K562 (cell line): ENCODE results near the gene PRKAR2B. TPM values are rescaled to one million over a fixed set of nuclear protein-coding genes. Genes with fewer than 3 reads are reported as not detected.

Source experiments
- AFF4 ChIP-seq: sonication (generic); formaldehyde crosslinking; IDR thresholded peaks from 2 replicates; pipeline ENCODE4 v1.8.0; 2023; ENCODE audit warnings: mild to moderate bottlenecking, missing genetic modification reagents
- BCOR ChIP-seq: fragments of 450-650 bp; IDR thresholded peaks from 2 replicates; pipeline ENCODE4 v1.6.1; 2016
- CBFA2T3 ChIP-seq: fragments of 450-650 bp; IDR thresholded peaks from 2 replicates; pipeline ENCODE4 v1.6.1; 2017
- CBFB ChIP-seq: sonication (generic); formaldehyde crosslinking; IDR thresholded peaks from 2 replicates; pipeline ENCODE4 v1.4.0; 2020; ENCODE audit warnings: mild to moderate bottlenecking, missing genetic modification reagents
- REST ChIP-seq, 2 experiments: fragments of 450-650 bp; formaldehyde crosslinking in 1 of 2; IDR thresholded peaks; 2 replicates each; pipeline versions ENCODE4 v1.4.0 to v1.6.1; 2014 to 2020; ENCODE audit warnings: mild to moderate bottlenecking in 2 of 2, borderline replicate concordance in 1 of 2, low read depth in 1 of 2
- RFX5 ChIP-seq: IDR thresholded peaks from 2 replicates; pipeline ENCODE4 v1.6.1; 2011; ENCODE audit warnings: low read depth, mild to moderate bottlenecking, improper control_type of control experiment, low read length
- SRSF7 ChIP-seq: fragments of 200-400 bp; formaldehyde crosslinking; optimal IDR thresholded peaks from 2 replicates; pipeline ENCODE3; 2017; ENCODE audit warnings: mild to moderate bottlenecking, low read depth, low read length
- TAF7 ChIP-seq: fragments of 450-650 bp; IDR thresholded peaks from 2 replicates; pipeline ENCODE4 v1.6.1; 2016; ENCODE audit warnings: missing genetic modification characterization, missing compliant biosample characterization
- TFE3 ChIP-seq: fragments of 450-650 bp; formaldehyde crosslinking; IDR thresholded peaks from 2 replicates; pipeline ENCODE4 v1.4.0; 2020; ENCODE audit warnings: mild to moderate bottlenecking, mixed read lengths
- ZFP36 ChIP-seq: fragments of 150-350 bp; IDR thresholded peaks from 2 replicates; pipeline ENCODE4 v1.6.1; 2018; ENCODE audit warnings: low read length, low read depth; ENCODE audit not compliant: partially characterized antibody
- ZNF311 ChIP-seq: fragments of 250-450 bp; sonication (Bioruptor Pico); IDR thresholded peaks from 2 replicates; pipeline ENCODE4 v1.4.0; 2020; ENCODE audit warnings: mild to moderate bottlenecking, moderate library complexity
- ZNF436 ChIP-seq: fragments of 250-450, 450-650 bp; sonication (Bioruptor Pico); formaldehyde crosslinking; IDR thresholded peaks from 2 replicates; pipeline ENCODE4 v1.7.0; 2020; ENCODE audit warnings: mild to moderate bottlenecking
- ZNF668 ChIP-seq: fragments of 250-450 bp; sonication (Bioruptor Pico); IDR thresholded peaks from 2 replicates; pipeline ENCODE4 v1.8.0; 2022; ENCODE audit warnings: mild to moderate bottlenecking, inconsistent platforms
- ZNF785 ChIP-seq: fragments of 250-450 bp; sonication (Bioruptor Pico); IDR thresholded peaks from 2 replicates; pipeline ENCODE4 v1.4.0; 2020; ENCODE audit warnings: mild to moderate bottlenecking
- polyA plus RNA-seq, 8 experiments: library from polyadenylated mRNA; depleted of rRNA in 4 of 8; stranded (reverse) in 5 of 8; unstranded in 3 of 8; fragments of >200 nt; fragmentation: Nextera tagmentation in 2 of 8; fragmentation: Illumina TruSeq in 1 of 8; extraction: Ambion mirVana in 2 of 8; extraction: Trizol in 1 of 8; gene quantifications; 2 replicates each; pipeline versions ENCODE4 v1.2.1 to v1.2.3, GENCODE V29; 2011 to 2014; ENCODE audit warnings: inconsistent platforms in 1 of 8, missing spikeins in 1 of 8
- total RNA-seq, 7 experiments: library from RNA; depleted of rRNA in 6 of 7; stranded (reverse); fragments of >200 nt in 6 of 7; fragmentation: Illumina TruSeq in 2 of 7; extraction: Trizol in 2 of 7; gene quantifications; 2 replicates each; pipeline versions ENCODE4 v1.2.1 to v1.2.3, GENCODE V29; 2011 to 2021; ENCODE audit warnings: low replicate concordance in 1 of 7

Gene PRKAR2B
- total and polyA plus RNA-seq, 9 of the 15 experiments (the other 6 are each of a cell fraction or from before 2014, with no cell fraction given), result 59.0 to 173 (median 129) TPM

GRCh38 chr7:107044347-107045194 is at the start of gene PRKAR2B (continued):
- TF ChIP-seq REST (IDR thresholded peaks at IDR 0.05; ENCODE audit: borderline replicate concordance), result peak; percentile 95
- TF ChIP-seq REST (CRISPR knock-in tag; IDR thresholded peaks at IDR 0.05; ENCODE audit: low read depth), result peak; percentile 79; the same call in 1 of the 2 replicates
- no peak for TF ChIP-seq SRSF7
- no peak for TF ChIP-seq CBFA2T3
- no peak for TF ChIP-seq ZNF436 (CRISPR knock-in tag)
- no peak for TF ChIP-seq ZNF668 (CRISPR knock-in tag)
- no peak for TF ChIP-seq AFF4 (CRISPR knock-in tag)
- no peak for TF ChIP-seq BCOR
- TF ChIP-seq TAF7 (tag), result no peak
- no peak for TF ChIP-seq RFX5
- TF ChIP-seq CBFB (CRISPR knock-in tag), result no peak
- no peak for TF ChIP-seq ZNF785 (CRISPR knock-in tag)
- peak; percentile 94 for TF ChIP-seq TFE3 (CRISPR knock-in tag)
- TF ChIP-seq ZFP36, result peak; percentile 80
- no peak for TF ChIP-seq ZNF311 (CRISPR knock-in tag)
